ENCODE measurements around the gene UNC119B.
"Not testable (repeated sequence)": the region's sequence is repeated elsewhere in the genome, so short reads cannot be mapped to it uniquely, and the experiment has no call there.

The UNC119B gene

DNA sequence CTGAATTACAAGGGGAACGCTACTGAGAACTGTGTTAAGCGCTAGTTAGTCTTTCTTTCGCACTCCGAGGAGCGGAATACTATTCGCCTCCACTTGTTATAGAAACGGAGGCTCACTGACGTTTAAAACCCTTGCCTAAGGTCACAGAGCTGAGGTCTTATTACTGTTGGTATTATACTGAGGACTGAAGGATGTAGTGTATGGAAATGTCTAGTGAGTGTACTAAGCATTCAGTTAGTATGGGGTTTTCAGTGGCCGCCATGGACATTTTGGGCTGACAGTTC lies 16.2 kb downstream of the UNC119B start:
- H3K9me3 ChIP-seq (replicated peaks; ENCODE audit: insufficient read depth, low read length): no peaks in the 10 kb centered on the region
- peak overlapping the region; percentile 70; the same call in 1 of the 2 replicates for H3K4me3 ChIP-seq (ENCODE audit: low read length)
- H3K36me3 ChIP-seq (replicated peaks; ENCODE audit: insufficient read depth, low read length): no peaks in the 10 kb centered on the region
- no peaks in the 10 kb centered on the region for H3K79me2 ChIP-seq (ENCODE audit: low read length)
- no peak for DNase-seq
- no peak overlapping the region for H2AFZ ChIP-seq (ENCODE audit: low read length)
- no peak overlapping the region for H3K9ac ChIP-seq (ENCODE audit: low read length)
- H3K27ac ChIP-seq (ENCODE audit: low read length): no peak overlapping the region
- no peaks in the 10 kb centered on the region for H4K20me1 ChIP-seq (ENCODE audit: insufficient read depth, low read length)
- H3K9me2 ChIP-seq (replicated peaks; ENCODE audit: insufficient read depth, low read length): no peaks in the 10 kb centered on the region
- TF ChIP-seq EZH2phosphoT487 (IDR thresholded peaks at IDR 0.05; ENCODE audit: low read length) (no peak), CTCF (IDR thresholded peaks at IDR 0.05; ENCODE audit: low read length) (no peak), EZH2 (optimal IDR thresholded peaks at IDR 0.05; ENCODE audit: low read depth, low read length) (no peak)
- H3F3A ChIP-seq (ENCODE audit: insufficient read depth, low read length): no peaks in the 10 kb centered on the region
- no peaks in the 10 kb centered on the region for H3K4me1 ChIP-seq (ENCODE audit: low read length)
- peak overlapping the region; percentile 78; the same call in 1 of the 2 replicates for H3K4me2 ChIP-seq (ENCODE audit: low read depth, low read length)
- H3K27me3 ChIP-seq (replicated peaks; ENCODE audit: insufficient read depth, low read length): no peaks in the 10 kb centered on the region

GRCh38 chr12:120726961-120727360 lies 16.7 kb downstream of the UNC119B start:
- no peaks in the 10 kb centered on the region for H3K9me2 ChIP-seq (replicated peaks; ENCODE audit: insufficient read depth, low read length)
- no peaks in the 10 kb centered on the region for H3K27me3 ChIP-seq (replicated peaks; ENCODE audit: insufficient read depth, low read length)
- H3K4me2 ChIP-seq (ENCODE audit: low read depth, low read length): no peak overlapping the region
- no peak overlapping the region for H3K4me3 ChIP-seq (ENCODE audit: low read length)
- no peak overlapping the region for H3K27ac ChIP-seq (ENCODE audit: low read length)
- H3K9me3 ChIP-seq (replicated peaks; ENCODE audit: insufficient read depth, low read length): no peaks in the 10 kb centered on the region
- no peaks in the 10 kb centered on the region for H4K20me1 ChIP-seq (ENCODE audit: insufficient read depth, low read length)
- no peaks in the 10 kb centered on the region for H3K4me1 ChIP-seq (ENCODE audit: low read length)
- no peaks in the 10 kb centered on the region for H3F3A ChIP-seq (ENCODE audit: insufficient read depth, low read length)
- no peak overlapping the region for H2AFZ ChIP-seq (ENCODE audit: low read length)
- no peaks in the 10 kb centered on the region for H3K79me2 ChIP-seq (ENCODE audit: low read length)
- no peak overlapping the region for H3K9ac ChIP-seq (ENCODE audit: low read length)
- H3K36me3 ChIP-seq (replicated peaks; ENCODE audit: insufficient read depth, low read length): no peaks in the 10 kb centered on the region
- TF ChIP-seq EZH2 (optimal IDR thresholded peaks at IDR 0.05; ENCODE audit: low read depth, low read length) (no peak), CTCF (IDR thresholded peaks at IDR 0.05; ENCODE audit: low read length) (no peak), EZH2phosphoT487 (IDR thresholded peaks at IDR 0.05; ENCODE audit: low read length) (no peak)
- DNase-seq: no peak

DNA sequence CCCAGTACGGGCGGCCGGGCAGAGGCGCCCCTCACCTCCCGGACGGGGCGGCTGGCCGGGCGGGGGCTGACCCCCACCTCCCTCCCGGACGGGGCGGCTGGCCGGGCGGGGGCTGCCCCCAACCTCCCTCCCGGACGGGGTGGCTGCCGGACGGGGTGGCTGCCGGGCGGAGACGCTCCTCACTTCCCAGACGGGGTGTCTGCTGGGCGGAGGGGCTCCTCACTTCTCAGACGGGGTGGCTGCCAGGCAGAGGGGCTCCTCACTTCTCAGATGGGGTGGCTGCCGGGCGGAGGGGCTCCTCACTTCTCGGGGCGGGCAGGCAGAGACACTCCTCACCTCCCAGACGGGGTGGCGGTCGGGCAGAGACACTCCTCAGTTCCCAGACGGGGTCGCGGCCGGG lies 21.9 kb downstream of the UNC119B start:
- DNase-seq; H3K9me2 ChIP-seq (replicated peaks; ENCODE audit: insufficient read depth, low read length); H3K79me2 ChIP-seq (ENCODE audit: low read length); H4K20me1 ChIP-seq (ENCODE audit: insufficient read depth, low read length); H3F3A ChIP-seq (ENCODE audit: insufficient read depth, low read length); H3K9me3 ChIP-seq (replicated peaks; ENCODE audit: insufficient read depth, low read length); H3K9ac ChIP-seq (ENCODE audit: low read length); H3K4me1 ChIP-seq (ENCODE audit: low read length); H3K4me2 ChIP-seq (ENCODE audit: low read depth, low read length); H3K27ac ChIP-seq (ENCODE audit: low read length); H2AFZ ChIP-seq (ENCODE audit: low read length); H3K27me3 ChIP-seq (replicated peaks; ENCODE audit: insufficient read depth, low read length); H3K4me3 ChIP-seq (ENCODE audit: low read length); H3K36me3 ChIP-seq (replicated peaks; ENCODE audit: insufficient read depth, low read length): not testable (repeated sequence)

DNA sequence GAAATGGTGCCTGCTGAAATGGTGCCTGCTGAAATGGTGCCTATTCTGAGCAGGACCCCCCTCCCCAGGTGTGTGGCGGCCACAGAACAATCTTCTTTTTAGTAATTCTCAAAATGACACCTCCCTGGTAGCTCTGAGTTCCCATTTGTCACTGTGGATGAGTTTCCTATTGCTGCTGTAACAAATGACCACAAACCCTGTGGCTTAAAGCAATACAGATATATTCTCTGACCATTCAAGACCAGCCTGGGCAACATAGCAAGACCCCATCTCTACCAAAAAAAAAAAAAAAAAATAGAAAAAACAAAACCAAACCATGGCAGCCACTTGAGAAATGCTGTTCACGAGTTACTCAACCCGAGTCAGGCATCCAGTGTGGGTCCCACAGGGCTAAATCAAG lies 23.3 kb downstream of the UNC119B start:
- Histone ChIP-seq H3K9ac (ENCODE audit: low read length) (no peak overlapping the region), H4K20me1 (ENCODE audit: insufficient read depth, low read length) (no peaks in the 10 kb centered on the region), H3K4me2 (ENCODE audit: low read depth, low read length) (no peak overlapping the region), H3F3A (ENCODE audit: insufficient read depth, low read length) (no peaks in the 10 kb centered on the region), H3K79me2 (ENCODE audit: low read length) (no peaks in the 10 kb centered on the region), H3K27me3 (replicated peaks; ENCODE audit: insufficient read depth, low read length) (no peaks in the 10 kb centered on the region), H3K36me3 (replicated peaks; ENCODE audit: insufficient read depth, low read length) (no peaks in the 10 kb centered on the region), H3K9me2 (replicated peaks; ENCODE audit: insufficient read depth, low read length) (no peaks in the 10 kb centered on the region), H3K9me3 (replicated peaks; ENCODE audit: insufficient read depth, low read length) (no peaks in the 10 kb centered on the region), H3K4me1 (ENCODE audit: low read length) (no peaks in the 10 kb centered on the region), H3K27ac (ENCODE audit: low read length) (no peak overlapping the region), H3K4me3 (ENCODE audit: low read length) (no peak overlapping the region), H2AFZ (ENCODE audit: low read length) (no peak overlapping the region)
- TF ChIP-seq EZH2 (optimal IDR thresholded peaks at IDR 0.05; ENCODE audit: low read depth, low read length): no peak
- TF ChIP-seq EZH2phosphoT487 (IDR thresholded peaks at IDR 0.05; ENCODE audit: low read length): no peak
- TF ChIP-seq CTCF (IDR thresholded peaks at IDR 0.05; ENCODE audit: low read length): no peak
- no peak for DNase-seq
